Stimulated activated CD4-positive, alpha-beta T cell treated with anti-CD3 and anti-CD28 coated beads, Interleukin-4, amount 100 ng/mL, for 1 hour (primary cell): ENCODE measurements around the gene CMIP.

Experiments
- DNase-seq: peaks from one replicate; pipeline ENCODE4 v3.0.0-alpha.2; 2020

CMIP gene

GRCh38 chr16:81646561-81646960, 202.0 kb downstream of the CMIP start:
- DNase-seq: no peak

GRCh38 chr16:81647527-81647926, 202.9 kb downstream of the CMIP start:
- DNase-seq: no peak

- no peak for DNase-seq
Observed at GRCh38 chr16:81649561-81650184, 205.1 kb downstream of the CMIP start.

- DNase-seq: no peak
Observed at GRCh38 chr16:81650281-81650680, 205.7 kb downstream of the CMIP start.

- no peak for DNase-seq
Observed at GRCh38 chr16:81650982-81651562, 206.5 kb downstream of the CMIP start.

GRCh38 chr16:81651758-81652718, 207.4 kb downstream of the CMIP start:
- DNase-seq: no peak

GRCh38 chr16:81652798-81653505, 208.3 kb downstream of the CMIP start:
- no peak for DNase-seq

GRCh38 chr16:81654346-81654745, 209.7 kb downstream of the CMIP start:
- DNase-seq: no peak

- DNase-seq: no peak
Observed at GRCh38 chr16:81655469-81656162, 211.0 kb downstream of the CMIP start.

GRCh38 chr16:81657224-81657623, 212.6 kb downstream of the CMIP start:
- DNase-seq: no peak

GRCh38 chr16:81657781-81658180, 213.2 kb downstream of the CMIP start:
- no peak for DNase-seq

GRCh38 chr16:81658373-81658772, 213.8 kb downstream of the CMIP start:
- no peak for DNase-seq

GRCh38 chr16:81659249-81659648, 214.6 kb downstream of the CMIP start:
- DNase-seq: no peak

- no peak for DNase-seq
Observed at GRCh38 chr16:81661082-81661481, 216.5 kb downstream of the CMIP start.

- DNase-seq: no peak
Observed at GRCh38 chr16:81664153-81664552, 219.5 kb downstream of the CMIP start.

GRCh38 chr16:81665588-81665987, 221.0 kb downstream of the CMIP start:
- DNase-seq: no peak

GRCh38 chr16:81666113-81666512, 221.5 kb downstream of the CMIP start:
- no peak for DNase-seq

- DNase-seq: no peak
Observed at GRCh38 chr16:81668243-81669097, 223.9 kb downstream of the CMIP start.

- DNase-seq: no peak
Observed at GRCh38 chr16:81669473-81670350, 225.1 kb downstream of the CMIP start.
